Mammary epithelial cell (primary cell): ENCODE results near the gene USP24.

Experiments used
- CTCF ChIP-seq, 2 donors: IDR thresholded peaks in 1 of 2; conservative IDR thresholded peaks in 1 of 2; 2 replicates each; pipeline ENCODE4 v1.5.1; 2011 to 2012; ENCODE audit warnings: inconsistent platforms in 2 of 2, low read length in 2 of 2, mild to moderate bottlenecking in 2 of 2, control low read depth in 1 of 2, low read depth in 1 of 2; ENCODE audit not compliant: insufficient read depth in 1 of 2; ENCODE audit errors: extremely low read depth in 1 of 2
- EZH2 ChIP-seq: IDR thresholded peaks from 2 replicates; pipeline ENCODE4 v1.6.1; 2012; ENCODE audit warnings: low read length, inconsistent platforms, borderline replicate concordance

GRCh38 chr1:55049914-55050278, 165.3 kb downstream of the USP24 start:
- TF ChIP-seq CTCF (conservative IDR thresholded peaks at IDR 0.05 in 1 of 2, IDR thresholded peaks at IDR 0.05 in 1 of 2; ENCODE audit: extremely low read depth in 1 of 2, insufficient read depth in 1 of 2, low read depth in 1 of 2, low read length in 2 of 2) (no peak), EZH2 (no peak)
